ENCODE data around the gene ZNF430.
"Not testable (repeated sequence)": the region's sequence is repeated elsewhere in the genome, so short reads cannot be mapped to it uniquely, and the experiment has no call there.

The ZNF430 gene

DNA sequence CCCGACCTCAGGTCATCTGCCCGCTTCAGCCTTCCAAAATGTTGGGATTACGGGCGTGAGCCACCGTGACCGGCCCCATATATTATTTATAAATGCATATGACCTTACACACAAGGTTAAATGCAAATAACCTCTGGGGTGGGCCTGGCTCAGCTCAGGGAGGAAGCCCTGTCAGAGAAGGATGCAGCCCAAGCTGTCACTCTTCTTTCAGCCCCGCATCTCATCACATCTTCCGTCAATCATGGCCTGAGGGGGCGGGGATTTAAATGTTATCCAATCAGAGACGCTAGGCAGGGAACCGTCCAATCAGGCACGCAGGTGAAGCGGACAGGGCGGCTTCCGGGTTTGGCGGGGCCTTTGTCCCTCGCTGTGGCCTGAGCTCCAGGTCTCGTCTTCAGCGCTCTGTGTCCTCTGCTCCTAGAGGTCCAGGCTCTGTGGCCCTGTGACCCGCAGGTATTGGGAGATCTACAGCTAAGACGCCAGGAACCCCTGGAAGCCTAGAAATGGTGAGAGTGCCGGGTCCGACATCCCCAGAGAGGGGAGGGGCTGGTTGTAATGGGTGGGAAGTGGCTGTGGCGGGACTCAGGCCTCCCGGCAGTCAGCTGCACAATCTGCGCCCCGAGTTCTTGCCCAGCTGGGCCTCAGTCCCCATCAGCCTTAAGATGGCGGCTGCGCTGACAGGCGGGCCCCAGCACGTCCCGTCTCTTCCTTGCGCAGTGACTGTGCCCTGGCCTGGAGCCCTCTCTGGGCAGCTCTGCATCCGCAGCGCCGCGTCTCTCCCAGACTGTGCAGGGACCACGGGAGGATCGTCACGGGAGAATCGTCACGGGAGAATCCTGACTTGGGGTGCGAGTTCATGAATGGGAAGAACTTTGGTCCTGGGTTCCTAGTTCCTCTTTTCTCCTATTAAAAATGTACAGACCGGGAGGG, at the start of gene ZNF430:
ZNF430 (plus strand) TSS at position 360 of the 930 bp plus-strand sequence; CDS start at position 504, 144 bp downstream.
- peak; percentile 93 for DNase-seq

DNA sequence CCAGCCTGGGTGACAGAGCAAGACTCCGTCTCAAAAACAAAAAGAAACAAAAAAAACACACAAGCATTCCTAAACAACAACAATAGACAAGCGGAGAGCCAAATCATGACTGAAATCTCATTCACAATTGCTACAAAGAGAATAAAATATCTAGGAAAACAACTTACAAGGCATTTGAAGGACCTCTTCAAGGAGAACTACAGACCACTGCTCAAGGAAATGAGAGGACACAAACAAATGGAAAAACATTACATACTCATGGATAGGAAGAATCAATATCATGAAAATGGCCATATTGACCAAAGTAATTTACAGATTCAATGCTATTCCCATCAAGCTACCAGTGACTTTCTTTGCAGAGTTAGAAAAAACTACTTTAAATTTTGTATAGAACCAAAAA, 27.7 kb upstream of the ZNF430 start:
- DNase-seq = not testable (repeated sequence)

DNA sequence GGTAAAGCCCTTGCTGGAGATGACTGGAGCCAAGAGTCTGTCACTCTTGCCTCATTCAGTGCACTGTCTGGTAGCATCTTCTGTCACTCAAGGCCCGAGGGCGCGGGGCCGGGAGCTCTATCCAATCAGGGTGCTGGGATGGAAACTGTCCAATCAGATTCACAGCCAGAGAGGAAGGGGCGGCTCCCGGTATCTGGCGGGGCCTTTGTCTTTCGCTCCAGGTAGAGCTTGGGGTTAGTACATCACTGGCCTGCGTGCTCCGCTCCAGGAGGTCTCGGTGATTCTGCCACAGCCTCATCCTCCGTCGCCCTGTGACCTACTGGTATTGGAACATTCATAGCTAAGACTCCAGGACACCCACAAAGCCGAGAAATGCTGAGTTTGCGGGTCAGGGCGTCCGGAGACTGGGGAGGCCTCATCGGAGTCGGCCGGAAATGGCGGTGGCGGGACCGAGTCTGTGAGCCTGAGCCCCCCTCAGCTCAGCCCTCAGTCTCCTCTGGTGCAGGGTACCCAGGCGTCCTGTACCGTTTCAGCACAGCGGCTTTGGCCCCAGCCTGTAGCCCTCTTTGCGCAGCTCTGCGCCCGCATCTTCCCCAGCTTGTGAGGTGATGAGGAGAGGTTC, 20.6 kb upstream of the ZNF430 start:
- DNase-seq = peak; percentile 86

DNA sequence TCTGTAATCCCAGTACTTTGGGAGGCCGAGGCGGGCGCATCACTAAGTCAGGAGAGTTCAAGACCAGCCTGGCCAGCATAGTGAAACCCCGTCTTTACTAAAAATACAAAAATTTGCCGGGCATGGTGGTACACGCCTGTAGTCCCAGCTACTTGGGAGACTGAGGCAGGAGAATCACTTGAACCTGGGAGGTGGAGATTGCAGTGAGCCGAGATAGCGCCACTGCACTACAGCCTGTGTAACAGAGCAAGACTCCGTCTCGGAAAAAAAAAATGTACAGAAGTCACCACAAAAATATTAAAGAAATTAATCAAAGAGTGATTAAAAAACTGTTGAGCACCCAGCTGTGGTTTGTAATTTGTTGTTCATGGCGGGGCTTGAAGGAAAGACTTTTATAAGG, 781 bp downstream of the ZNF430 start:
- not testable (repeated sequence) for DNase-seq

DNA sequence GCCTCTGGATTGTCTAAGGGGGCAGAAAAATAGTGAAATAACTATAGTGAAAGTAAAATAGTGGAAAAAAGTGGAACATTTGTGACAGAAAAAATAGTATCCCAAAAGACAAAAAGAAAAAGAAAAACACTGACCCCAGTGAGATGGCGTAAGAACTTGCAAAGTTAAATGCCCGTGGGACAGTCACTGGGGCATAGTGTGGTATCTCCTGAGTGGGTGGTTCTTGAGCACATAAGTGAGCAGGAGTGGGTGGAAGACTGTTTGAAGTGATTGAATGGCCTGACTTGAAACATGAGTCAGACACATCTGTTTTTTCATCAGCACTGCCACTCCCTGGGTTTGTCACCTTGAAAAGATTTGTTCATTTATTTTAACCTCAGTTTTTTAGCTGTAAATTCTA, 2.5 kb downstream of the ZNF430 start:
- peak; percentile 13 for DNase-seq

DNA sequence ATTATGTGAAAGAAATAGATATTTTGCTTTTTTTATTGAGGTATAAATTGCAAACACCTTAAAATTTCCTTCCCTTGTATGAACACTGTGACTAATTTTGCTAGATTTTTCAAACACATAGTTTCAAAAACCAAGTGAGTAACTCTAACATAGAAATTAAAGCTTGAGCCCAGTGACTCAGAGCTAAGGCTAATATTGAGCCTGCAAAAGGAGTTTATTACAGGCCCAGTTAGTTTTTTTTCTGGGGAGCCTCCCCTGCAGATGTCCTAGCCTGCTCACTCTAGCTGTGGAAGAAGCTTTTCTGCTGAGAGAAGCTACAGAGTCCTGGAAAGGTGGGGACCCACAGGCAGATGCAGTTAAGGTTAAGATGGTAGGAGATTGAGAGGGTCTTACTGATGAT, 3.4 kb downstream of the ZNF430 start:
- peak; percentile 4 for DNase-seq

DNA sequence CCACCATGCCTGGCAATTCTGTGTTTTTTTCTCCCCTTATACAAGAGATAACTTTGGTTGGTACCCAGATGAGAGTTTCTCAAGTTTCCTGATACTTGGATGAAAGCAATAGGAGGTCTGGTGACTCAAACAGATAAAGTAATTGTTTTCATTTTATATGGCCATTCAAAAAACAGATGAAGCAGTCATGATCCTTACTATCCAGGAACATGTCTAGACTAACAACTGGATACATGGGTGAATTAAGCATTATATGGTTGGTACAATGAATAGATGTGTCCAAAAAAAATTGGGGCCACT, 8.5 kb downstream of the ZNF430 start:
- no peak for DNase-seq

DNA sequence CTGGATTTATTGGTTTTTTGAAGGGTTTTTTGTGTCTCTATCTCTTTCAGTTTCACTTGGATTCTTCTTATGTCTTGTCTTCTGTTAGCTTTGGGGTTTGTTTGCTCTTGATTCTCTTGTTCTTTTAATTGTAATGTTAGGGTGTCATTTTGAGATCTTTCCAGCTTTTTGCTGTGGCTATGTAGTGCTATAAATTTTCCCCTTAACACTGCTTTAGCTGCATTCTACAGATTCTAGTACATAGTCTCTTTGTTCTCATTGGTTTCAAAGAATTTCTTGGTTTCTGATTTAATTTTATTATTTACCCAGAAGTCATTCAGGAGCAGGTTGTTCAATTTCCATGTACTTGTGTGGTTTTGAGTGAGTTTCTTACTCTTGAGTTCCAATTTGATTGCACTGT, 24.6 kb downstream of the ZNF430 start:
- DNase-seq = no peak

DNA sequence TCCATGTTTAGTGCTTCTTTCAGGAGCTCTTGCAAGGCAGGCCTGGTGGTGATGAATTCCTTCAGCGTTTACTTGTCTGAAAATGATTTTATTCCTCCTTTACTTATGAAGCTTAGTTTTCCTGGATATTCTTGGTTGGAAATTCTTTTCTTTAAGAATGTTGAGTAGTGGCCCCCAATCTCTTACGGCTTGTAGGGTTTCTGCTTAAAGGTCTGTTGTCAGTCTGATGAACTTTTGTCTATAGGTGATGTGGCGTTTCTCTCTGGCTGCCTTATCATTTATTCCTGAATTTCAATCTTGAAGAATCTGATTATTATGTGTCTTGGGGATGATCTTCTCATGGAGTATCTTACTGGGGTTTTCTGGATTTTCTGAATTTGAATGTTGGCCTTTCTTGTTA, 26.0 kb downstream of the ZNF430 start:
- DNase-seq = no peak

DNA sequence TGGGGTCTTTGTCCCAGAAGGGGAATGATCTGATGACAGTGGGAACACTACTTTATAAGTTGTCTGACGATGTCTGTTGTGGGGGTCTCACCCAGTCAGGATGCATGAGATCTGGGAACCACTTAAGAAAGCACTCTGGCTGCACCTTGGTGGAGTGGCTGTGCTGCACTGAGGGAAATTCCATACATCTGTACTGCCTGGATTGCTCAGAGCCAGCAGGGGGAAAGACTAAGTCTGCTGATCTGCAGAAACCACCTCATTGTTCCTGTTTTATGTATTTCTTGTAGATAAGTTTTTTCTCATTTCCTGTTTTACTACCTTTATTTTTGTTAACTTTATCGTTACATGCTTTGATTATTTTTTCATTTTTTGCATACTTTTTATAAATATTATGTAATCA, 27.3 kb downstream of the ZNF430 start:
- DNase-seq = no peak

DNA sequence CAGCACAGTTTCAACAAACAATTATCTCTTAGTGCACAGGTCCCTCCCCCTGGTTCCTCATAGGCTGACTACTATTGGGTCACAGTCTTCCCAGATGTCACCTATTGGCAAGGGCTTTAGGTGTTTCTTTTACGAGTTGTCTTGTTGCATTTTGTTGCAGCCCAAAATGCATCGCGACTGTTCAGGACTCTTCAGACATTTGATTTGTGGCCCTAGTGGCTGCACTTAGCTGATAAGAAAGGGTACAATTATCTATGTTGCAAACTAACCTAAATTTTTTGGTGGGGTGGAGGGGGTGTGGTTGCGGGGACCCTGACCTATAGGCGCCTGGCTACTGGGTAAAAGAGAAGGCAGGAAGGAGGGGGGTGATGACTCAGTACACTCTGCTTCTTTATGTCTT, 32.4 kb downstream of the ZNF430 start:
- DNase-seq = no peak

DNA sequence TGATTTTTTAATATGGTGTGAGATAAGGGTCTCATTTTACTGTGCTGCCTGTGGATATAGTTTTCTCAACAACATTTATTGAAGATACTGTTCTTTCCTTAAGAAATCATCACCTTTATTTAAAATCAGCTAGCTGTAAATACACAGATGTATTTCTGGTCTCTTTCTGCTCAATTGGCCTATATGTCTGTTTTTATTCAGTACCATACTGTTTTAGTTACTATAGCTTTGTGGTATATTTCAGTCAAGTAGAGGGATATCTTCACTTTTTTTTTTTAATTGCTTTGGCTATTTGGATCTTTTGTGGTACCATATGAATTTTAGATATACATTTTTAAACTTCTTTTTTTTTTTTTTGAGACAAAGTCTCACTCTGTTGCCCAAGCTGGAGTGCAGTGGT, 44.9 kb downstream of the ZNF430 start:
- no peak for DNase-seq

DNA sequence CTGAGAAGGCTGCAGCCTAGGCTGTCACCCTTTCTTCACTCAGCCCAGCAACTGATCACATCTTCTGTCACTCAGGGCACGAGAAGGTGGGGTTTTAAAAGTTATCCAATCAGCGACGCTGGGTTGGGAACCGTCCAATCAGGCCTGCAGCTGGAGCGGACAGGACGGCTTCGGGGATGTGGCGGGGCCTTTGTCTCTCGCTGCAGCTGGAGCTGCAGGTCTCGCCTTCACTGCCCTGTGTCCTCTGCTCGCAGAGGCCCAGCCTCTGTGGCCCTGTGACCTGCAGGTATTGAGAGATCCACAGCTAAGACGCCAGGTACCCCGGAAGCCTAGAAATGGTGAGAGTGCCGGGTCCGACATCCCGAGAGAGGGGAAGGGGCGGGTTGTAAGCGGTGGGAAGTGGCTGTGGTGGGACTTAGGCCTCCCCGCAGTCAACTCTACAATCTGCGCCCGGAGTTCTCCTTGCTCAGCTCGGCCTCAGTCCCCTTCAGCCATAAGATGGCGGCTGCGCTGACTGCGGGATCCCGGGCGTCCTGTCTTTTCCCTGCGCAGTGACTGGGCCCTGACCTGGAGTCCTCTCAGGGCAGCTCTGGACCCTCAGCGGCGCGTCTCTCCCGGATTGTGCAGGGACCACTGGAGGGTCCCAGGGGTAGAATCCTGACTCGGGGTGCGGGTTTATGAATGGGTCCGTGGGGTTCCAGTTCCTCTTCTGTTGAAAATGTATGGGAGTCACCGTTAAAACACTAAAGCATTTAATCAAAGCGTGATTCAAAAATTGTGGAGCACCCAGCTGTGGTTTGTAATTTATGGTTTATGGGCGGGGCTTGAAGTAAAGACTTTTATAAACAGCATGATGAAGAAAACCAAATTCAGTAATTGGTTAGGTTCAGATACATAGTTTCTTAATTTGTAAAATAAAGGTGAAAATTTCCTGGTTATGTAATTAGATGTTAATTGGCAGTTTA, 61.8 kb downstream of the ZNF430 start, which contains the start of gene ZNF714:
ZNF714 (plus strand) TSS at position 193 of the 965 bp plus-strand sequence. CDS start 16,066 bp downstream, outside the sequence.
- peak; percentile 93 for DNase-seq

DNA sequence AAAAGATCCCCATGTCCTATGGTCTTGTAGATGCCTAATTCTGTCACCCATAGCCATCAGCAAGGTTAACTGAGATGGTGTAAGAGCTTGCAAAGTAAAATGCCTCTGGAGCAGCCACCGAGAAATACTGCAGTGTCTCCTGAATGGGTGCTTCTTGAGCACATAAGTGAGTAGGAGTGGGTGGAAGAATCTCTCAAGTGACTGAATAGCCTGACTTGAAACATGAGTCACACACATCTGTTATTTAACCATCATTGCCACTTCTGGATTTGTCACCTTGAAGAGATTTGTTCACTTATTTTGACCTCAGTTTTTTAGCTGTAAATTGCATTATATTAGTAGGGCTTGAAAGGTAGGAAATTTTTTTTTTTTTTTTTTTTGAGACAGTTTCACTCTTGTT, 63.9 kb downstream of the ZNF430 start:
- peak; percentile 20 for DNase-seq

DNA sequence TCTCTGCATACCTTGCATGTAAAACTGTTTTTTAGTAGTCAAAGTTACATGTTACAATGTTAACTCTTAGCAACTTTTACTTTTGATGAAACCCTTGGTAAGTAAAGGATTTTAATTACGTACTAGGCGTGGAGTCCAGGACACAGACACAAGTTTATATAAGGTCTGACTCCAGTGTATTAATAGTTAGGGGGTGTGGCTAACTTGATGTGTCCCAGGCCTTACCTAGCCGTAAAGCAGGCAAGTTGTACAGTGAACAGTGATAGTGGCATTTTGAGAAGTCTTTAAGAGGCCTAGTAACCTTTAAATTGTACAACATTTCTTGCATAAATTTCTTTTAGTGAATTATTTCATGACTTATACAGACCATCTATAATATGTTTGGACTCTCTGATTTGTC, 67.4 kb downstream of the ZNF430 start:
- no peak for DNase-seq

DNA sequence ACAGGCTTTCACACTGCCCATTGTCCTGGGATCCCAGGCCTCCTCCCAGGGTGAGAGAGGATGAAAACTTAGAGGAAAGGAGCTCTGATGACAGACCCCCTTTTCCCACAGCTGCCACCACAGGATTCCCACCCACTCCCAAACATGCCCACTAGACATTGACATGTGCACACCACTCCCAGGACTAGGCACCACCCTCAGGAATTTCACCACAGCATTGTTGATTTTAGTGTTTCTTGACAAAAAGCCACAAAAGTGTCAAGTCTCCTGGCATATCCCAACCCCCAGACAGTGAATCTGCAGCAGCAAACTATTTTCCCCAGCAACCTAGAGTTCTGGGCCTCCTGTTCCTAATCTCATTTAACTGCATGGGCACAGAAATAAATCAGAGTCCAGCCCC, 71.7 kb downstream of the ZNF430 start:
- peak; percentile 28 for DNase-seq

DNA sequence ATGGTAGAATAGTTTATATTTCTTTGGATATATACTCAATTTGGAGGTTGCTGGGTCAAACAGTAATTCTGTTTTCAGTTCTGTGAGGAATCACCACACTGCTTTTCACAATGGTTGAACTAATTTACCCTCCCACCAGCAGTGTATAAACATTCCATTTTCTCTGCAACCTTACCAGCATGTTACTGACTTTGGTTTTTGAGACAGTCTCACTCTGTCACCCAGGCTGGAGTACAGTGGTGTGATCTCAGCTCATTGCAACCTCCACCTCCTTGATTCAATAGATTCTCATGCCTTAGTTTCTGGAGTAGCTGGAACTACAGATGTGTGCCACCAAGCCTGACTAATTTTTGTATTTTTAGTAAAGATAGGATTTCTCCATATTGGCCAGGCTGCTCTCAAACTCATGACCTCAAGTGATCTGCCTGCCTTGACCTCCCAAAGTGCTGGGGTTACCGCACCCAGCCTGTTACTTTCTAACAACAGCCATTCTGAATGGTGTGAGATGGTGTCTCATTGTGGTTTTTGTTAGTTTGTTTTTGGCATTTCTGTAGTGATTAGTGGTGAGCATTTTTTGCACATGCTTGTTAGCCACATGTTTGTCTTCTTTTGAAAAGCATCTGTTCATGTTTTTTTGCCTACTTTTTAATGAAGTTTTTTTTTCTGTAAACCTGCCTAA, 74.0 kb downstream of the ZNF430 start:
- no peak for DNase-seq

DNA sequence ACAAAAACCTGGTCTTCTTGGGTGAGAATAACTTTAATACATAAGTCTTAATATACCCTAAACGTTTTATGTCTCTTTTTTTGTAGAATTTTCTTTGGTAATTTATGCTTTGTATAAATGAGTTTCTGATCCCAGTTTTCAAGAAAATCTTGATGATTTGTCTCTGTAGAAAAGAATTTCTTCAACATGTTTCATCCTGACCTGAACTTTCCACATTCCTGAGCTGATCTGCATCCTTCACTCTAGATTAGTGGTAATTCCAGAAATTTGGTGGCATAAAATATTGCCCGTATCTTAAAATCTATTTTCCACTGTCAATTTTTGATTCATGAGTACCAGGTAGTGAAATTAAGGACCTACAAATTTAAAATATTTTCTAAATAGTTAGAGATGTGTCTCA, 77.8 kb downstream of the ZNF430 start:
- DNase-seq = no peak

DNA sequence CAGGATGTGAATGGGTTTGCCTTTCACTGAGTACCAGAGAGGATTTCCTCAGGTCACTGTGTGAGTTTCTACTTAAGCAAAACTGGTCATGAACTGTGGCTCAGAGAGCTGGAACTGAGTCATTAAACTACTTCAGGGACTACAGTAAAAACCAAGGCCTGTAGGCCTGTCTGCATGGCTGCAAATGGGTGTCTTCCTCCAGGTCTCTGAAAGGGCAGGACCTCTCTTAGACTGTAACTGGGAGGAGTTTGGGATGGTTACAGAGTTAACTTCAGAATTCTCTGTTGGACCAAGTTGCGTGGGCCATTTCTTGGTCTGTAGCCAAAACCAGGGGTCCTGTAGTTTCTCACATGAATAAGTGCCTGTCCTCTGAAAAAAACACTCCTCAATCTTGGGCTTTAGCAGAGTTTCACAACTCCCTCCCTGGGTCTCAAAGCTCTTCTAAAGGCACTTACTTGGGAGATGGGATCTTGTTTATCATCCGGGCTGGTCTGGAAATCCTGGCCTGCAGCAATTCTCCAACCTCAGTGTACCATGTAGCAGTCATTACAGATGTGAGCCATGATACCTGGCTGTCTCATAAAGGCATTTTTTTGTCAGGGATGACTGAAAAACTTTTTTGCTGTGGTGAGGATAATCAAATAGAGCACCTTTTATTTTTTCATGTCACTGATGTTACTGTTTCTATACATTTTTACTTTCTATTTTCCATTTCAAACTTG, 81.2 kb downstream of the ZNF430 start:
- DNase-seq = no peak

DNA sequence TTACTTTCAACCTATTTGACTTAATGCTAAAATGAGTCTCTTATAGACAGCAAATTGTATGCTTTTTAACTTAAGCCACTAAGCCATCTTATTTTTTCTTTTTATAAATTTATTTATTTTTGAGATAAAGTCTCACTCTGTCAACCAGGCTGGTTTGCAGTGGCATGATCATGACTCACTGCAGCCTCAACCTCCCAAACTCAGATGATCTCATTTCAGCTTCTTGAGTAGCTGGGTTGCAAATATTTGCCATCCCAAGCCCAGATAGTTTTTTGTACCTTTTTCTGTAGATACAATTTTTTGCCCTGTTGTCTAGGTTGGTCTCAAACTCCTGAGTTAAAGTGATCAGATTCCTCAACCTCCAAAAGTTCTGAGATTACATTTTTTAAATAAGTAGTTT, 88.7 kb downstream of the ZNF430 start:
- no peak for DNase-seq
